Hypothalamus (tissue), 51 donors: ENCODE measurements around the gene ZNF277.
"Not testable (repeated sequence)": the region's sequence is repeated elsewhere in the genome, so short reads cannot be mapped to it uniquely, and the experiment has no call there.

Experiments
- DNase-seq, 51 donors: peaks; one replicate each; lab custom pipeline; 2025; lab: John Stamatoyannopoulos, UW

Gene ZNF277

GRCh38 chr7:112283382-112283910, 77.0 kb downstream of the ZNF277 start:
- DNase-seq, result no peak

- peak in 2 of 51 donors; percentile 1 to 5 for DNase-seq
These were observed 80.0 kb downstream of the ZNF277 start for GRCh38 chr7:112286250-112287086.

GRCh38 chr7:112288301-112288700, 81.8 kb downstream of the ZNF277 start:
- no peak for DNase-seq

- no peak for DNase-seq
These were observed 83.6 kb downstream of the ZNF277 start for GRCh38 chr7:112290065-112290464.

- DNase-seq, result no peak
These were observed 85.7 kb downstream of the ZNF277 start for GRCh38 chr7:112292162-112292561.

DNA sequence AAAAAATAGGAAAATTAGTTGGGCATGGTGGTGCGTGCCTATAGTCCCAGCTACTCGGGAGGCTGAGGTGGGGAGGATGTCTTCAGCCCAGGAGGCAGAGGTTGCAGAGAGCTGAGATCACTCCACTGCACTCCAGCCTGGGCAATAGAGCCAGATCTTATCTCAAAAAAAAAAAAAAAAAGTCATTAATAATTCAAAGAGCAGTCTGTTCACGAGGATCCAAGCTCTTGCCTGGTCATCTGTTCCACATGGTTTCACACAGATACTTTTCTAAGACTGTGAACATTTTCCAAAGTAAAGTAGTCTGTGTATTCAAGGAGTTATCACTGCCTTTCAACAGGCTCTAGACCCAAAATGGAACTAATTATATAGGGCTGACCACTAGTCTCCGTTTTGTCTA, 86.9 kb downstream of the ZNF277 start:
- DNase-seq, result no peak

GRCh38 chr7:112296432-112296831, 89.9 kb downstream of the ZNF277 start:
- DNase-seq, result no peak

- DNase-seq, result no peak
These were observed 91.2 kb downstream of the ZNF277 start for GRCh38 chr7:112297681-112298080.

DNA sequence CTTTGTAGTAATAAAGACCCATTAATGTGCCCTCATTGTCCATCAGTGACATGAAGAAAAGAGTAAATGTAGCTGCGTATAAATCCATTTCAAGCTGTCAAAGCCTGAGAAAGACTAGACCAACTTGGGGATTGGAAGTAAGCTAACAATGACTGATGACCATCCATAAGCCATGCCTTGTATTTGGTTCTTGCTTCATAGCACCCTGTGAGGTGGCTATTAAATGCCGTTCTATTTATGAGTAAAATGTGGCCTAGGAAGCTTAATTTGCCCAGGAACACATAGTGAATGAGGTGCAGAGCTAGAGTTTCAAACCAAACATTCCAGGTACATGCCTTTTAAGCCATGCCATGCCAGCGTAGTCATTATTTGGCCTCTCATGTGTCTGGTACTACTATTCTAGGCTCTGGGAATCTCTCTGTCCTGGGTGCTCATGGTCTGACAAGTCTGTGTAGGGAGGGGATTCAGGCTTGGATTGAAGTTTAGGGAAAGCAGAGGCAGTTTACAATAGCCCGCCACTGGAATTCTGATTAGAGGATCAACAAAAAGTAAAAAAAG, 92.1 kb downstream of the ZNF277 start:
- DNase-seq, result no peak

DNA sequence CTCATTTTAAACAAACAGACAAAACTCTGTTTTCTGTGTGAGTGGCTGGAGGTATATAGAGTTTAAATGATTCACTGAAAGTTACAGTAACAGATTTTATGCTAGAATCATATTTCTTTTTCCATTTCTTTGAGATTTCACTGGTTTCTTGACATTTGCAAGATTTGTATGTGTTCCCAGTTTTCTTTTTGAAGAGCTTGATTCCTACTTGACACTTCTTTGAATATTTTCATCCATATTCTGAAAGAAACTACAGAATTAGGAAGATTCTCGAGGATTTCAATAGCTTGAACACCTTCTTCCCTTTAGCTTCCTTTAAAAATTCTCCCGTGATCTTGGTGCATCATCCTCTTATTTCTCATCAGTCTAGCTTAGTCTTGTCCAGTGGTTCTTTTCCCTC, 93.6 kb downstream of the ZNF277 start:
- DNase-seq, result no peak

- DNase-seq, result no peak
These were observed 94.4 kb downstream of the ZNF277 start for GRCh38 chr7:112300831-112301407.

DNA sequence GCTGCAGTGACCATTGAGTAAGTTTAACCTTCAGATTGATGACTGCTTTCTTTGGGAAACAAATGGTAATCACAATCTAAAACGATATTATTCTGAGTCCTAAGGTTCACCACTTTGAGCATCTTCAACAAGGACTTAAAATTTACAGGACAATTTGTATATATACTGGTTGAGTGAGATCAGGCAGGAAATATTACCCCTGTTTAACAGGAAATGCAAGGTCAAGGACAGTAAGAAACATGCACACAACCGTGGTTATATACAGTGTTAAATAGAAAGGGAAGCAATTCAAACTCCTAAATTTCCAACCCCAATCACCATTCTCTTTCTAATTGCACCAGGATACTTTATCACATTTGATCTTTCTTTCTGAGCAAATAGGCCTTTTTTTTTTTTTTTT, 96.1 kb downstream of the ZNF277 start:
- DNase-seq, result no peak

GRCh38 chr7:112306903-112307302, 100.4 kb downstream of the ZNF277 start:
- peak in 8 of 51 donors; percentile 2 to 24 (median 4) for DNase-seq

GRCh38 chr7:112307506-112307905, 101.0 kb downstream of the ZNF277 start:
- DNase-seq, result no peak

DNA sequence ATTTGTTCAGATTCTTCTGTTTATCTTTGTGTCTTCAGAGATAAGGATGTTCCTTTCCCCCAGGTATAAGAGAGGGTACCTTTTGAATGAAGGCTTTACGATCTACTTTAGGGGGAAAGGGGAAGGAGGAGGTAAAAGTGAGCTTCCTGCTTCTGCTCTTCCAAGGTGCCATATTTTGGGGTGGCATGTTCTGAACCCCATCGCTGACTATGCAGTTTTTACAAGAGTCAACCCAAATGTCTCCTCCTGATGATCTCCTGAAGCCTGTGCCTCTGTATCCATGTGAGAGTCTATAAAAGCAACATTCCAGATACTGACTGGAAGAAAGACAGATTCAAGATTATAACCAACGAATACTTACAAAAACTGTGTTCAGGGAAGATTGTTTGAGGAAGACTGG, 102.5 kb downstream of the ZNF277 start:
- no peak for DNase-seq

DNA sequence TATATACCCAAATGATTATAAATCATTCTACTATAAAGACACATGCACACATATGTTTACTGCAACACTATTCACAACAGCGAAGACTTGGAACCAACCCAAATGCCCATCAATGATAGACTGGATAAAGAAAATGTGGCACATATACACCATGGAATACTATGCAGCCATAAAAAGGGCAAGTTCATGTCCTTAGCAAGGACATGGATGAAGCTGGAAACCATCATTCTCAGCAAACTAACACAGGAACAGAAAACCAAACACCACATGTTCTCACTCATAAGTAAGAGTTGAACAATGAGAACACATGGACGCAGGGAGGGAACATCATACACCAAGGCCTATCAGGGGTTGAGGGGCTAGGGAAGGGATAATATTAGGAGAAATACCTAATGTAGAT, 110.3 kb downstream of the ZNF277 start:
- DNase-seq, result not testable (repeated sequence)

- no peak for DNase-seq
These were observed 115.6 kb downstream of the ZNF277 start for GRCh38 chr7:112322070-112322469.

GRCh38 chr7:112327566-112327965, 121.1 kb downstream of the ZNF277 start:
- DNase-seq, result no peak

DNA sequence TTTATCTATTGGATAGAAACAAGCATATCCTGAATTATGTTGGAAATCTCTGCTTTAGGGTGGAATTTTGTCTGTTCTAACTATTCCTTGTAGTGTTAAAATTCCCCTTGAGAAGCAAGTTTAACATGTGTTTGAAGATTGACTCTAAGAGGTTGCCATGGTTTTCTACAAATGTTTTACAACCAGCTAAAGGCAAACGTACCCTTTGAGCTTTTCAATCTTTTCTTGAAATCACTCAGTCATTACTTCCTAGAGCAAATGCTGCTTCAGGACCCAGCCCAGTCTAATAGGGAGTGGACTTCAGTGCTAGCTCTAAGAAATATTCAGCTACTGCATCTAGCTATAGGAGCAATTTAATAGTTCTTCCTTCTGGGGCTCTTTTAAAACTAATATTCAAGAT, 125.0 kb downstream of the ZNF277 start:
- DNase-seq, result no peak

DNA sequence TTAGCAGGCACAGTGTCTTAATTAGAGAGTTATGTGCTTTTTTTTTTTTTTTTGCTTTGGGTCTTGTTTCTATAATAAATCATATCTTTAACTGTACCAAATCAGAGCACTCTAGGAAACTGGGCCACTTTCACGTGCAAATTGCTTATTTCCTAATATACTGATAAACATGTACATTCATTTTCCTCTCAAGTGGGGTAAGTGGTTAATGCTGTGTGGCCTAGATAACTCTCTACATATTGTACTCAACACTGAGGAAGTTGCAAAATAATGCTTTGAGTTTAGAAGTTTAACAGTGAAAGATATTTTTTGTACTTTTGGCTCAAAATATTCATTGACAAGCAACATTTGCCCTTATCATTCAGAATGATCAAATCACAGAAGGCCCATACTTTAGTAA, 127.9 kb downstream of the ZNF277 start:
- DNase-seq, result no peak

DNA sequence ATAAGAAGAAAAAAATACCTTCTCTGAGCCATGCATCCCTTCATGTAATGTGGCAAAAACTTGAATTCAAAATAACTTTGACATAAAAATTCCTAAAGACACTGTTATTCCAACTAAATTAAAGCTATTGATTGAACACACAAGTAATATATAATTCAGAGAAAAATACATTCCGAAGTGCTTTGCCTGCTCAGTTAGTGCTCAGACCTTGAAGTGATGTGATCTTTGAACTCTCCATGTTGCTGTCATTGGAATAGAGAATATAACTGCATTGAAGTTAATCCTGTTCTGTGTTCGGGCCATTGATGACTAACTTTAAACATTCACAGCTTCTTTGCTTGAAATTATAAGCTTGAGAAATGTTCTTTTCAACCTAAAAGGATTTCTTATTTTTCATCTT, 129.8 kb downstream of the ZNF277 start:
- no peak for DNase-seq
